GM12878 (cell line): Measurements from ENCODE around the gene GRK2.

Experiments
- SMC3 ChIP-seq: IDR thresholded peaks from 2 replicates; pipeline ENCODE4 v1.6.1; 2011; ENCODE audit warnings: low read length, improper control_type of control experiment, borderline replicate concordance
- TF ChIP-seq, protein P1 (sequence below), 3 experiments: IDR thresholded peaks in 2 of 3; conservative IDR thresholded peaks in 1 of 3; 2 replicates each; pipeline ENCODE4 v1.5.1; 2011; ENCODE audit warnings: low read depth in 3 of 3, low read length in 3 of 3, mild to moderate bottlenecking in 3 of 3, control low read depth in 2 of 3, moderate library complexity in 2 of 3, inconsistent platforms in 1 of 3, mixed read lengths in 1 of 3; ENCODE audit not compliant: control insufficient read depth in 2 of 3, insufficient read depth in 1 of 3; ENCODE audit errors: extremely low read depth in 1 of 3

DNA sequence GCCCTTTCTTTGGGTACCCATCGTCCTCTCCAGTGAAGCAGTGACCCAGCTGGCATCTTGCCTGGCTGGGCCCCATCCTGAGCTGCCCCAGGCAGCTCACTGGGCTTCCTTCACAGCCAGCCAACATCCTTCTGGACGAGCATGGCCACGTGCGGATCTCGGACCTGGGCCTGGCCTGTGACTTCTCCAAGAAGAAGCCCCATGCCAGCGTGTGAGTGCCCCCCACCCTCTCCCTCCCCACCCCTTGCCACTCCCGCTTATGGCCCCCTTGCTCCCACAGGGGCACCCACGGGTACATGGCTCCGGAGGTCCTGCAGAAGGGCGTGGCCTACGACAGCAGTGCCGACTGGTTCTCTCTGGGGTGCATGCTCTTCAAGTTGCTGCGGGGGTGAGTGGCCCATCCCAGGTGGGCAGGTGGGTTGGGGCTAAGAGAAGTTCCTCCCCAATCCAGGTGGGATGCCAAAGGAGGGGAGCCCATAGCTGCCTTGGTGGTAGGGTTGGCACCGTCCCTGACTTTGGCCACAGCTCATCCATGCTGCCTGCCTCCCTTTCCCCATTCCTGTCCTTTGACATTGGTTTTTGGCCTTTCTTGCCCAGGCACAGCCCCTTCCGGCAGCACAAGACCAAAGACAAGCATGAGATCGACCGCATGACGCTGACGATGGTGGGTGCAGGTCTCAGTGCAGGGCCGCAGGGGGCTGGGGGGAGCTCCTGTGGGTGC lies 16.0 kb downstream of the GRK2 start:
- no peak for TF ChIP-seq SMC3
- TF ChIP-seq, protein P1, sequence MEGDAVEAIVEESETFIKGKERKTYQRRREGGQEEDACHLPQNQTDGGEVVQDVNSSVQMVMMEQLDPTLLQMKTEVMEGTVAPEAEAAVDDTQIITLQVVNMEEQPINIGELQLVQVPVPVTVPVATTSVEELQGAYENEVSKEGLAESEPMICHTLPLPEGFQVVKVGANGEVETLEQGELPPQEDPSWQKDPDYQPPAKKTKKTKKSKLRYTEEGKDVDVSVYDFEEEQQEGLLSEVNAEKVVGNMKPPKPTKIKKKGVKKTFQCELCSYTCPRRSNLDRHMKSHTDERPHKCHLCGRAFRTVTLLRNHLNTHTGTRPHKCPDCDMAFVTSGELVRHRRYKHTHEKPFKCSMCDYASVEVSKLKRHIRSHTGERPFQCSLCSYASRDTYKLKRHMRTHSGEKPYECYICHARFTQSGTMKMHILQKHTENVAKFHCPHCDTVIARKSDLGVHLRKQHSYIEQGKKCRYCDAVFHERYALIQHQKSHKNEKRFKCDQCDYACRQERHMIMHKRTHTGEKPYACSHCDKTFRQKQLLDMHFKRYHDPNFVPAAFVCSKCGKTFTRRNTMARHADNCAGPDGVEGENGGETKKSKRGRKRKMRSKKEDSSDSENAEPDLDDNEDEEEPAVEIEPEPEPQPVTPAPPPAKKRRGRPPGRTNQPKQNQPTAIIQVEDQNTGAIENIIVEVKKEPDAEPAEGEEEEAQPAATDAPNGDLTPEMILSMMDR (IDR thresholded peaks at IDR 0.05 in 2 of 3, conservative IDR thresholded peaks at IDR 0.05 in 1 of 3; ENCODE audit: control insufficient read depth in 2 of 3, extremely low read depth in 1 of 3, insufficient read depth in 1 of 3, low read depth in 3 of 3, low read length in 3 of 3), result no peak
